HG03196 (cell line): Measurements from ENCODE around the gene ICAM4.
A peak's percentile ranks its signal among the peaks of the same experiment; 100 is the strongest.

Experiments used
- ATAC-seq: cut with Tn5 transposase; IDR thresholded peaks from one replicate; pipeline ENCODE4 v1.9.1; 2021; ENCODE audit not compliant: unreplicated experiment

ICAM4 gene

GRCh38 chr19:10317045-10317856 lies 30.5 kb downstream of the ICAM4 start:
- no peak for ATAC-seq

DNA sequence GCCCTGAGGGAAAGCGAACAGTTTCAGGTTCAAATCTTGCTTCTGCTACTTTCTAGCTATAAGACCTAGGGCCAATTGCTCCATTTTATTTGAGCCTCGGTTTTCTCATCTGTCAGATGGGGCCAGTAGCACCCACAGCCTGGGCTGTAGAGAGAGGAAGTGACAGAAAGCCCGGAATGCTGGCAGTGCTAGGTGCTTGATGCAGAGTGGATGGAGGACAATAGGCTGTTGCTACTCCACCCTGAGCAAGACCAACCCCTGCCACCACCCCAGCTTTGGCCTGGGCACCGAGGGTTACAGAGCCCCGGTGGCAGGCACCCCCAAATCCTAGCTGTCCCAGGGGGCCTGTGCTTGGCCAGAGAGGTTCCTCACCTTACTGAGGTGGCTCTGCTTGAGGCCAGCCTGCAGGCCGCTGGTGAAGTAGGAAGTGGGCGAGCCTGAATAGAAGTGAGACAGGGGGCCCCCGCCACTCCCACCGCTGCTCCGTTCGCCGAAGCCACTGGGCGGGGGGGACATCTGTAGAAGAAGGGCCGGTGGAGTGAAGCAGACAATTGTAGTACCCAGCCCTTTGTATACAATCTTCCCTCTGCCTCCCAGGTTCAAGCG lies 31.2 kb downstream of the ICAM4 start:
- ATAC-seq = no peak

DNA sequence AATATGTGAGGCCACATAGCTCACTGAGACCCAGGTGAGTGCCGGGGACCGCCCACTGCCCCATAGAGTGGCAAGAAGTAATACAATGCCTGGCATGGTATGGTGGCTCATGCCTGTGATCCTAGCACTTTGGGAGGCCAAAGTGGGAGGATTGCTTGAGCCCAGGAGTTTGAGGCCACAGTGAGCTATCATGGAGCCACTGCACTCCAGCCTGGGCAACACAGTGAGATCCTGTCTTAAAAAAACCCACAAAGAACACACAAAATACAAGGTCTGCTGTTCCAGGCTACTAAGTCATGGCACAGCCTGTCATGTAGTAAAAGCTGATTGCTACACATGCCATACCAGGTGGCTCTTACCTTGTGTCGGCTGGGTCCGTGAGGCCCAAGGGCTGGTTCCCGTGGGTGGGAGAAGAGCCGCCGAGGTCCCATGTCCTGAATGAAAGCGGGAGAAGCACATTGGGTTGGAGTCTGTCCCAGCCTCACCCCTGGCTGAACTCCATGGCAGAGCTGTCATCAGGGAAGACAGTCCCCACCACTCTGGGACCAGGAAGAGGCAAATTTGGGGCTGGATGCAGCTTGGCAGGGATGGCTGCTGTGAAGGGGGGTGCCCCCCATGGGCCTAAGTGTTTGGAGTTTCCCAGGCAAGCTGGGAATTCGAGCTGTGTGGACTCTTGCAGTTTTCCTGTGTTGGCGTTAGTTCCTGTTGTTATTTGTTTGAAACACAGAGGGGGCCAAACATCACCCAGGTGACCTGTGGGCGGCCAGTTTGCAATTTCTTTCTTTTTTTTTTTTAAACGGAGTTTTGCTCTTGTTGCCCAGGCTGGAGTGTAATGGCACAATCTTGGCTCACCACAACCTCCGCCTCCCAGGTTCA lies 32.3 kb downstream of the ICAM4 start:
- no peak for ATAC-seq

- ATAC-seq = no peak
These were observed 34.1 kb downstream of the ICAM4 start for GRCh38 chr19:10320602-10321416.

GRCh38 chr19:10321417-10321797 lies 34.7 kb downstream of the ICAM4 start:
- no peak for ATAC-seq

DNA sequence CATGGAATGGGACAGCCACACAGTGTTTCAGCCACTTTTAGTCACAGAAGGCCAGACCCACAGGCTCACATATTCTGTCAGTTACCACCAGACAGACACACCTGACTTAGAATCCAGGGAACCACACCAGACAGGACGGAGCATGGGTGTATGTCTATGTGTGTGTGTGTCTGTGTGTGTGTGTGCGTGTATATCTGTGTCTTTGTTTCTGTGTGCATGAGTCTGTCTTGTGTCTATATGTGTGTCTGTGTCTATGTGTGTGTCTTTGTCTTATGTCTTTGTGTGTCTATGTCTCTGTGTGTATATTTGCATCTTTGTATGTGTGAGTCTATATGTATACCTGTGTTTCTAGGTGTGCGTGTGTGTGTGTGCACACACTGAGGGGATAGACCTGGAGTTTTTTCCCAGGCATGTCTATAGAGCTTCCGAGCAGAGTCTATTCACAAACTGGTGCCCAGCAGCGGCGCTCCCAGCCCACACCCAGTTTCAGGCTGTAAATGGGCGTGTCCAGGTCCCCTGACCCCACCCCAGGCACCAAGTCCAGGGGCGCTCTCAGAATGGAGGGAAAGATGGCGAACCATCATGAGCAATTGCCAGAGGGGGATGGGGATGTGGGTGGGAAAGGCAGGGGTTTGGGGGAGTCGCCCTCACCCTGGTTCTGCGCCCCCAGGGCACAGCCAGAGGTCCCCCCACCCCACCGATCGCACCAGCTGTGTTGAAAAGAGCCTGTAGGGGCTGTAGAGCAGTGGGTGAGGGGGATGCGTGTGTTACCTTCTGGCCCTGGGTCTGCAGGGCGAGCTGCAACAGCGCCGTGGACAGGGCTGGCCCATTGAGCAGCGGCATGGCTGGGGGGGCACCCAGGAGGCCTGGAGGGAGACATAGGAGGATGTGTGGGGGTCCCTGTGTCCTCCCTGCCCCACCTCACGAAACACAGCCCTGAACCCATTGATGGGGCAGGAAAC lies 35.4 kb downstream of the ICAM4 start:
- ATAC-seq = no peak

DNA sequence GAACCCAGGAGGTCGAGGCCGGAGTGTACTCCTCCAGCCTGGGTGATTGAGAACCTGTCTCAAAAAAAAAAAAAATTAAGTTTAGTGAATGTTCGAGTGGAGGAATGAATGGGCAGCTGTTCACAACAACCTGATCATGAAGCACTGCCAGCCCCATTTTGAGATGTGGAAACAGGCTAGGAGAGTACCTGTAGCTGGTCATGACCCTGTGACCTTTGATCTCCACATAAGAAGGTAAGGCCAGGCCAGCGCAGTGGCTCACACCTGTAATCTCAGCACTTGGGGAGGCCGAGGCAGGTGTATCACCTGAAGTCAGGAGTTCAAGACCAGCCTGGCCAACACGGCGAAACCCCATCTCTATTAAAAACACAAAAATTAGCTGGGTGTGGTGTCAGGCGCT lies 39.0 kb downstream of the ICAM4 start:
- no peak for ATAC-seq

GRCh38 chr19:10327793-10328192 lies 41.0 kb downstream of the ICAM4 start:
- ATAC-seq = no peak

DNA sequence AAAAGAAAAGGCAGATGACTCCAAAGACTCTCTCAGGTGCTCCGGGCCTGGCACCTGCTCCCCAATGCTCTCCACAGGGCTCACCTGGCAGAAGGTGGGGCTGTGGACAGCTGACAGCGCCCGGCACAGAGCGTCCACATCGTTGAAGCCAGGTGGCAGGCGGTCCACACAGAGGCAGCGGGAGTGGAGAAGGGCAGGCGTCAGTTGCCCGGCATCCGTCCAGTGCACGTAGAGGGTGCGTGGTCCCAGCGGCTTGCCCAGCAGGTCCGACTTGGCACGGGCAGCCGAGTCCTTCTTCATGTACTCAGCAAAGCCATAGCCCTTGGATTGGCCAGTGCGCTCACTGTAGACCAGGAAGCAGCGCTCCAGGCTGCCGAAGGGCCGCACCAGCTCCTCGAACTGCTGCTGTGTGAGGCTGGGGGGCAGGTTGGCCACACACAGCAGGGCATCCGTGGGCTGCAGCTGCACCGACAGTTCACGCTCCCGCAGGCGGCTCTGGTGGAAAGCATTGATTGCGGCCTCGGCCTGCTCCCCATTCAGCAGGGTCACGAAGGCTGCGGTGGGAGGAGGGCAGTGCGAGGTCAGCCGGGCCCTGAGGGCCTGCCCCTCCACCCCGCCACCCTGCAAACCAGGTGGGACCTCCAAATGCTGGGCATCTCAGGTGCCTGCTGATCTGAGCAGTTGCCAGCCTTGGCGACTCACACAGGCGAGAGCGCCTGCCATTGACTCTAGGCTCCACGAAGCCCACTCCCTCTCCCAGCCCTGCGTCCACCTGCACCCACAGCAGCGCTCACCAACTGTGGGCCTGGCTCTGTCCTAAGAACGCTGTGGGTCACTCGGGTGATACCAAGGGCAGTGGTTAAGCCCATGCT lies 42.0 kb downstream of the ICAM4 start:
- ATAC-seq = no peak

DNA sequence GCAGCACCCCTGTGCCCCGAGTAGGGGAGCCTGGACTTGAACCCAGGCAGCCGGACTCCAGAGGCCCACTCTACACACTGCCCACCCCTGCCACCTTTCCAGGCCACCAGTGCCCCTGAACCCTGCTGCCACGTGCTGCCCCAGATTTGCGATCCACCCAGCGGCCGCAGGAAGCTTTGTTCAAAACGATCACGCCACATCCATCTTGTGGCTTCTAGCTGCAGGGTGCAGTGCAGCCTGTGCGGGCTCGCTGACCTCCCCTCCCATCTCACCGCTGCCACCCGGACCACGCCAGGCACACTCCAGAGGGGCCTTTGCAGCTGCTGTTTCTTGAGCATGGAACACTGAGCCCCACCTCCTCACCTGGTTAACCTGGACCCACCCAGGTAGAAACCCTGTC lies 42.8 kb downstream of the ICAM4 start:
- no peak for ATAC-seq

- no peak for ATAC-seq
These were observed 45.6 kb downstream of the ICAM4 start for GRCh38 chr19:10332158-10332964.

- peak; percentile 83 for ATAC-seq
These were observed 46.4 kb downstream of the ICAM4 start, which contains the start of gene RAVER1 for GRCh38 chr19:10332965-10333757. Gene RAVER1 (minus strand): TSS chr19:10333529. CDS start chr19:10333507, 22 bp downstream.

GRCh38 chr19:10333758-10334587 lies 47.2 kb downstream of the ICAM4 start:
- ATAC-seq = no peak

GRCh38 chr19:10334588-10335351 lies 48.0 kb downstream of the ICAM4 start:
- ATAC-seq = no peak

DNA sequence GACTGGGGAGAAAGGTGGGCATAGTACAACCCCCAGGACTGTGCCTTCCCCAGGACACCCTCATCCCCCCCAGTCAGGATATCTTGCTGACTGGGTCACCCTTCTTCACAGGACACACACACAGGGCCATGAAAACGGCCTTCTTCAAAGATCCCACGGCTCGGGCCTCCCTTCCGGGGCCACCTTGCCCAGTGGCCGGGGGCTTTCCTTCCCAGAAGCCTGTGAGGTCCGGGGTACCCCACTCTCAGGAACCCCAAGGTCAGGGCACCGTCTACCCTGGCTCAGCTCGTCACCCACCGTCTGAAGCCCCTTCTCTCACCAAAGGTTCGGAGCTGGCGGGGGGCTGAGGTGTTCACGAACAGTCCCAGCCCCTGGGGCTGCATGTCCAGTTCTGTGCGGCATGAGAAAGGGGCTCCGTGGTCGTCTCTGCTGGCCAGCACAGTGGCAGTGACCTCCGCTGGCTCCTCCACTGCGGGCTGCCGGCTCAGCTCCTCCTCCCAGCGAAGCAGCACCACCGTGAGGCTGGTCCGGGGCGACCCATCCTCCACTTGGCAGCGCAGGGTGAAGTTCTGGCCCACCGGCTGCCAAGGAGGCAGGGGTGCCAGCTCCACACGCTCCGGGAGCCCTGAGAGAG lies 48.7 kb downstream of the ICAM4 start:
- no peak for ATAC-seq
